NCI-H2171 (cell line): ENCODE measurements around the gene CENPF.
"Not testable (repeated sequence)": the region's sequence is repeated elsewhere in the genome, so short reads cannot be mapped to it uniquely, and the experiment has no call there.

Experiments used
- DNase-seq: peaks from one replicate; lab custom pipeline; 2025; lab: John Stamatoyannopoulos, UW

Gene CENPF

GRCh38 chr1:214658785-214659184, 55.8 kb downstream of the CENPF start:
- no peak for DNase-seq

DNA sequence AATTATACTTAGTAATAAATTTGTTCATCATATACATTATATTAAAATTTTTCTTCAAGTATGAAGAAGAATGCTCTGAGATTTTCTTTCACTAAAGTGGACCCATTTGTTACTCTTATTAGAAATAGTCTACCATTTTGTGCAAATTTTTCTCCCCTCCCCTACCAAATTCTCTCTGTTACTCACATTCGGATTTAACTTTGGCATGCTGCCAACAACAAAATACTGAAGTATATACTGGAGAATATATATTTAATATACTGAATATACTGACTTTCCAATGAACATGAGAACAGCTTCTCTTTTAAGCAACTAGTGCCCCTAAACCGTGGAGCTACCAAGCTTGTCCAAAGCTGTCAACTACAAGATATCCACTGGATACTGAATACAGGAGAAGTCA, 57.2 kb downstream of the CENPF start:
- DNase-seq = no peak

DNA sequence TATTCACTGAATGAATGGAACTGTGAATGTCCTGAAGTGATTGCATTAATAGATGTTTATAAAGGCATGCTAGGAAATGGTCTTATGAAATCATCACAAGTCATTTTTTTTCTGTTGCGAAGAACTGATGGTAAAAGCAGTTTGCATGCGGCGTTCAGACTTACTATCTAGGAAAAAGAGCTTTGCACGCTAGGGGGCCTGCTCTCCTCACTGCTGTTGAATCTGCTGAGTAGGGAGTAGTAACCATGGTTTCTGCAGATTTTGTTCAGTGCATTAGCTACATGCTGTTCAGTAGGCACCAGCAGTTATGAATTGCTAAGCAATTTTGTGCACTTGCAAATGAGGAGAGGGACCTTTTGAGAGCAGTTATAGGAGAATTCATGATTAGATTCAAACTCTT, 57.9 kb downstream of the CENPF start:
- no peak for DNase-seq

GRCh38 chr1:214662223-214662785, 59.3 kb downstream of the CENPF start:
- DNase-seq = no peak

GRCh38 chr1:214664651-214665433, 61.8 kb downstream of the CENPF start:
- DNase-seq = no peak

DNA sequence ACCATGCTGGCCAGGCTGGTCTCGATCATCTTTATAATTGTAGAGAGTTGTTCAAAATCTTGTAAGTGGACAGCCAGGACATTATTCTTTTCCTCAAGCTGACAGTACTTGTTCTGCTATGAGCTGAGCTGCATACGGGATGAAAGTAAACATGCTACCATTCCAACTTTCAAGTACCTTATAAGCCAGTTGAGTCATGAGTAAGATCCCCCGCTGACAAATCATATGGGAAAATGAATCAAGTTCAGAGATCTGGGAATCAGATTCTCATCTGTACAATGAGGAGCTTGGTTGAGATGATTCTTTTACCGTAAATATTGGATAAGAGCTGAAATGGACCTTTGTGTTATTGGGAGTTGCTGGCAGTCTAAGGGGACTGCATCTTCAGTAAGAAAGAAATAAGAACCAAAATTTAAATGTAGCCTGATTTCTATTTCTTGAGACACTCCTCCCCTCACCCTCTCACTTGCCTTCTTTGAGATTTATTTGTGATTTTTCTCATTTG, 62.7 kb downstream of the CENPF start:
- DNase-seq = no peak

DNA sequence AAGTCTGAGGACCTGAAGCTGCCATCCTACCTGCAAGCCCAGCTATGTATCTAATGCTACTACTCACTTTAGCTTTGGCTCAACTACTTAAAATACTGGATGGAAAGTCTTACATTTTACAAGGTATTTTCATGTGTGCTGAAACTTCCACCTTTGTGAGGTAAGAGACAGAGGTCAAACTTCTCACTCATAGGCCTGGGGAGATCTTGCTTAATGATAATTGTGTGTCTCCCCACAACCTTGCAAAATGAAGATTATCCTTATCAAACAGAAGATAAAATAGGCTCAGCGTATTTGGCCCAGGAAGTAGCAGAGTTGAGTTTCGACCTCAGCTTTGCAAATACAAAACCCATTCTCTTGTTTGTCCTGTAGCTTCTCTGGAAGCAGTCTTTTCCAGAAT, 63.7 kb downstream of the CENPF start:
- DNase-seq = no peak

GRCh38 chr1:214670098-214670497, 67.1 kb downstream of the CENPF start:
- no peak for DNase-seq

GRCh38 chr1:214673029-214673428, 70.0 kb downstream of the CENPF start:
- DNase-seq = not testable (repeated sequence)

DNA sequence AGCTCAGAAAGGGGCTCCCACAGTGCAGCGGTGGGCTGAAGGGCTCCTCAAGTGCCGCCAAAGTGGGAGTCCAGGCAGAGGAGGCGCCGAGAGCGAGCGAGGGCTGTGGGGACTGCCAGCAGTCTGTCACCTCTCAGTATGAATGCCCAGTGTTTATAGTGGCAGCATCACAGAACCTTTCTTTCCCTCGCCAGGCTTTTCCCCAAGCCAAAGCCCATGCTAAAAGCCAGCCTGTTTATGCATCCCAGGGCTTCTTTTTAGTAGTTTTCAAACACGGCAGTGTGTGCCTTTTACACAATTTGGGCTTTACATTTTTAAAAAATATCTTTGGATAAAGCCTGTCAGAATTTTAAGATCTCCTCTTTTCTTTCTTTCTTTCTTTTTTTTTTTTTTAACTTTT, 70.6 kb downstream of the CENPF start:
- DNase-seq = no peak

DNA sequence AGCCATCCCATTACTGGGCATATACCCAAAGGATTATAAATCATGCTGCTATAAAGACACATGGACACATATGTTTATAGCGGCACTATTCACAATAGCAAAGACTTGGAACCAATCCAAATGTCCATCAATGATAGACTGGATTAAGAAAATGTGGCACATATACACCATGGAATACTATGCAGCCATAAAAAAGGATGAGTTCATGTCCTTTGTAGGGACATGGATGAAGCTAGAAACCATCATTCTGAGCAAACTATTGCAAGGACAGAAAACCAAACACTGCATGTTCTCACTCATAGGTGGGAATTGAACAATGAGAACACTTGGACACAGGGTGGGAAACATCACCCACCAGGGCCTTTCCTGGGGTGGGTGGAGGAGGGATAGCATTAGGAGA, 72.5 kb downstream of the CENPF start:
- DNase-seq = not testable (repeated sequence)

- no peak for DNase-seq
Measured at GRCh38 chr1:214676747-214677146, 73.8 kb downstream of the CENPF start.

GRCh38 chr1:214677945-214678344, 75.0 kb downstream of the CENPF start:
- no peak for DNase-seq

- no peak for DNase-seq
Measured at GRCh38 chr1:214678386-214678785, 75.4 kb downstream of the CENPF start.

- DNase-seq = no peak
Measured at GRCh38 chr1:214683621-214684020, 80.6 kb downstream of the CENPF start.

DNA sequence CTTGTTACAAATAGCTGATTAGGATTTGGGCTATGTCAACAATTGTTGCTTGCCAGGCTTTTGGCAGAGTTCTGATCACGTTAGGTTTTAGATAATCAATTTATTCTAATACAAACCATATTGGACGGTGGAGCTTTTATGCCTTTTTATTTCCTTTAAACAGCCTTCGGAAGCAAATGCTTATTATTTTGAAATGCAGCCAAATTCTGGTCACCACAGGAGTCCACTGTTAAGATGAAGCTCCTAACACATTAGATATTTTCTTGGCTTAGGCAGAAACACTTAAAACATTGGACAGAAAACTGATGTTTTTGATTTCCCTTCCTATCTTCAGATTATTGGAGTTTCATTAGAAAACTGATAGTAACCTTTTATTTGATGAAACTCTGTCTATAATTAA, 82.9 kb downstream of the CENPF start:
- no peak for DNase-seq

DNA sequence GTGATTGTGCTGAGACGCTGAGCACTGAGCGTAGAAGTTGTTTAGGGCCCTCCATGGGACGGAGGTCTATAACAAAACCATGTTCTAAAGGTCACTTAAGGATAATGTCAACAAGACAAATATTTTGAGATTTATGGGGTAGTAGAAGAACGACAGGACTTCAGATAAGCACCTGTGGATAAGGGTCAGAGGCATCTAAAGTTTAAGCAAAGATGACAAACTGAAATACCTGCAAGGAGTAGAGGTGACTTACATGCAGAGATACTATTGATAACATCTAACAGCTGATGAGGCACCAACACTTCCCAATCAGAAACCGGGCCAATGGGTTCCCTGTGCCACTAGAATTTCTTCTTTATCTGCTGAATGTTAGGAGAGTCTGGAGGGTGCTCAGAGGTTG, 83.5 kb downstream of the CENPF start:
- no peak for DNase-seq

DNA sequence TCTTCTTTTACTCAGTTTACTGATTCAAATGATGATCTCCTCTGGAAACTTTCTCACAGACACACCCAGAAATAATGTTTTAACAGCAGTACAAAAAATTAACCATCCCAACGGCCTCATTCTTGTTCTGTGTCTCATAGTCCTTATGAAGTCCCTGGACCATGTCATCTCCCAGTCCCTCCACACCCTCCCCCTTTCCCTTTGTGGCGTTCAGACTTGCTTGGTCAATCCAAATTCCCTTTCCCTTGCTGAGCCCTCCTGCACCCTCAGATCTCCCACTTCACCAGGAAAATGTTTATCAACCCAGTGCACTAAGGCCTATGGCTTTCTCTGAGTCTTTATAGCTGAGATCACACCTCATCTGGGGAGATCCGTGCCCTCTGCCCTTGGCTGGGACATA, 85.9 kb downstream of the CENPF start:
- DNase-seq = no peak

DNA sequence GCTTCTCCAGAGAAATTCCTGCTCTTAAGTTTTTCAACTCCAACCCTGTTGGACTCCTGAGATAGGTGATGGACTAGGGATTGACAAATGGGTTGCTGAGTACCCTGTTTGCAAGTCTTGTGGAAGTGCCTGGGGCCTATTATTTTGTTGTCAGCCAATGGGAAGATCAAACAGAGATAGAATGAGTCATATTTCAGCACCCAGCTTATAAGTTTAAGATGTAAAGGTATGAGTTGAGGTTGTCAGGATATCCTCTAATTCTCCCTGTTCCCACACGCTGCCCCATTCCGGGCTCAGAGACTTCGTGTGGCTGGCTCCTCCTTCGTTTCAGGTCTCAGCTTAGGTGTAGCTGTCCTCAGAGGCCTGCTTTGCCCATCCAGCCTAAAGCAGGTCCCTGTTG, 91.8 kb downstream of the CENPF start:
- DNase-seq = no peak

- no peak for DNase-seq
Measured at GRCh38 chr1:214698559-214698958, 95.6 kb downstream of the CENPF start.

GRCh38 chr1:214700437-214700836, 97.4 kb downstream of the CENPF start:
- no peak for DNase-seq

- no peak for DNase-seq
Measured at GRCh38 chr1:214702556-214702955, 99.6 kb downstream of the CENPF start.

GRCh38 chr1:214707306-214708087, 104.5 kb downstream of the CENPF start:
- no peak for DNase-seq
